GM12874 (cell line): ENCODE data around the gene CACNA1B.

ENCODE experiments used
- TF ChIP-seq, protein P1 (sequence below): IDR thresholded peaks from 2 replicates; pipeline ENCODE4 v1.5.1; 2011; ENCODE audit warnings: low read depth, mild to moderate bottlenecking, control low read depth, low read length, moderate library complexity; ENCODE audit not compliant: insufficient read depth

The CACNA1B gene

DNA sequence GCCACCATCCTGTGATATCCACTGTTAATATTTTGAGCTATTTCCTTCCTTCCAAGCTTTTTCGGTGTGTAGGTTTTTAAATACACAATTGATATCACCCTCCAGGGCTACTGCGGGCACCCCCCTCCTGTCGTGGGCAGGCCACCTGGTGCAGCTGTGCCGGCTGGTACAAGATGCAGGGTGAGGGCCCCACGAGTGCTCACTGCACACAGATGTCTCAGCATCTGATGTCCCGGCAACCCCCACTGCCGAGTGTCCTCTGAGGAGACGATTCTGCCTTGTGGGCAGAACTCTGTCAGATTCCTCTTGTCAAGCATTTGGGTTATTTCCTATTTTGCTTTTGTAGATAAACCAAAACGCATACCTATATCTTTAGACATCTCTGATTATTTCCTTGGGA, 25.1 kb downstream of the CACNA1B start:
- TF ChIP-seq, protein P1, sequence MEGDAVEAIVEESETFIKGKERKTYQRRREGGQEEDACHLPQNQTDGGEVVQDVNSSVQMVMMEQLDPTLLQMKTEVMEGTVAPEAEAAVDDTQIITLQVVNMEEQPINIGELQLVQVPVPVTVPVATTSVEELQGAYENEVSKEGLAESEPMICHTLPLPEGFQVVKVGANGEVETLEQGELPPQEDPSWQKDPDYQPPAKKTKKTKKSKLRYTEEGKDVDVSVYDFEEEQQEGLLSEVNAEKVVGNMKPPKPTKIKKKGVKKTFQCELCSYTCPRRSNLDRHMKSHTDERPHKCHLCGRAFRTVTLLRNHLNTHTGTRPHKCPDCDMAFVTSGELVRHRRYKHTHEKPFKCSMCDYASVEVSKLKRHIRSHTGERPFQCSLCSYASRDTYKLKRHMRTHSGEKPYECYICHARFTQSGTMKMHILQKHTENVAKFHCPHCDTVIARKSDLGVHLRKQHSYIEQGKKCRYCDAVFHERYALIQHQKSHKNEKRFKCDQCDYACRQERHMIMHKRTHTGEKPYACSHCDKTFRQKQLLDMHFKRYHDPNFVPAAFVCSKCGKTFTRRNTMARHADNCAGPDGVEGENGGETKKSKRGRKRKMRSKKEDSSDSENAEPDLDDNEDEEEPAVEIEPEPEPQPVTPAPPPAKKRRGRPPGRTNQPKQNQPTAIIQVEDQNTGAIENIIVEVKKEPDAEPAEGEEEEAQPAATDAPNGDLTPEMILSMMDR, result no peak

DNA sequence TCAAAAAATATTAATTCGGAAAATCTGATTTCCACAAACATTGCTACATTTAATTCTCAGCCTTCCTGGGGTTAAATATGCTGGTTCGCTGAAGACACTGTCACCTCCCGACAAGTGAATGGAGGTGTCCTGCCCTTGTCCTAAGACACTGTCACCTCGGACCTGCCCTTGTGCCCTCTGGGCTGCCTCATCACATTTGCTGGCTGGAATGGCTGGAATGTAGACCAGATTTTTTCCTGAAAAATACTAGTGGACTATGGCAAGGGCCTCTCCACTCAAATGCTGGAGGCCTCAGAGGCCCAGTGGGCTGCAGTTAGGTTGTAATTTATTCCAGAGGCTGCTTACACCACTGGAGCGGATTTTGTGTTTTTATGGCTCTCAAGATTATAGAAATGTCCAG, 28.2 kb downstream of the CACNA1B start:
- TF ChIP-seq, protein P1, result no peak

DNA sequence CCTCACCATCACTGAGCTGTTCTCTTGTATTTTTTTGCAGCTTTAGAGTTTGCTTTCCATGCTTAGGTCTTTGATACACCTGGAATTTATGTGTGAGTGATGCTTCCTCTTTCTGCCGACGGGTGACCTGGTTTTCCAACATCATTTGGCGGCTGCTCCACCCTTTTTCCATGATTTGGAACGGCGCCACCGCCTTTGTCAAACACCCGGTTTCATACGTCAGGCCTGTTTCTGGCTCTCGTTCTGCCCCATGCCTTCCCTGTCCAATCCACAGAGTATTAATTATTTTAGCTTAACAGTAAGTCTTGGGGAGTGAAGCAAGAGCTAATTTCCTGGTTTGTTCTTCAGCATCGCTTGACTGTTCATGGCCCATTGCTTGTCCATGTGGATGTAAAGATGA, 30.2 kb downstream of the CACNA1B start:
- TF ChIP-seq, protein P1, result no peak

DNA sequence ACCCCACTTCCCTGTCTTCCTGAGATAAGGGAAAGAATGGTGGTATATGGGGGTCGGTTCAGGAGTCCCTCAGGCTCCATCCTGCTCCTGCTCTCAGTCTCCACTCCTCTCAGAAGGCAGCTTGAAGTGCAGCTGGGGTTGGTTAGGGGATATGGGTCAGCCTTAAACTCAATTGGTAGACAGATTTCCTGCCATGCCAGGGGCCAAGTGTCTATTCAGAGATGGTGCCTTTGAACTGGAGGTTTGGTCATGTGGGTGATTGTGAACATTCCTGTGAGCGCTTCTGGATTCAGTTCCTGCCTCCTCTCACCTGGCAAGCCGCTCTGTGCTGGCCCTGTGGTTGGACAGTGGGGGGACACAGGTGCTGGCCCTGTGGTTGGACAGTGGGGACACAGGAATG, 35.1 kb downstream of the CACNA1B start:
- TF ChIP-seq, protein P1, result no peak

DNA sequence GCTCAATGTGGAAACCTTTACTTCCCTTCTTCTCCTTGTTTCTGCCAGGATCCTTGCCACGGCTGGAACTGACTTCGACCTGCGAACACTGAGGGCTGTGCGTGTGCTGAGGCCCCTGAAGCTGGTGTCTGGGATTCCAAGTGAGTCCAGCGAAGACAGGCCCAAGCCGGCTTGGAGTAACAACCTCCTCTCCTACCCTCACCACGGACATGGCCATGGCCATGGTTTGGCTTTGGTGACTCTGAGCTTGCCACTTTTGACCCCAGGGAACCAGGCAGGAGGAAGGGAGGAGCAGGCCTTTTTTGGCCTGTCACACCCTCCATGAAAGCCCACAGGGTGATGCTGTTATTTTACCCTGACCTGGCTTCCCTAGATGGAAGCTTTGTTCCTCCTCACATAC, 35.5 kb downstream of the CACNA1B start:
- TF ChIP-seq, protein P1, result no peak

DNA sequence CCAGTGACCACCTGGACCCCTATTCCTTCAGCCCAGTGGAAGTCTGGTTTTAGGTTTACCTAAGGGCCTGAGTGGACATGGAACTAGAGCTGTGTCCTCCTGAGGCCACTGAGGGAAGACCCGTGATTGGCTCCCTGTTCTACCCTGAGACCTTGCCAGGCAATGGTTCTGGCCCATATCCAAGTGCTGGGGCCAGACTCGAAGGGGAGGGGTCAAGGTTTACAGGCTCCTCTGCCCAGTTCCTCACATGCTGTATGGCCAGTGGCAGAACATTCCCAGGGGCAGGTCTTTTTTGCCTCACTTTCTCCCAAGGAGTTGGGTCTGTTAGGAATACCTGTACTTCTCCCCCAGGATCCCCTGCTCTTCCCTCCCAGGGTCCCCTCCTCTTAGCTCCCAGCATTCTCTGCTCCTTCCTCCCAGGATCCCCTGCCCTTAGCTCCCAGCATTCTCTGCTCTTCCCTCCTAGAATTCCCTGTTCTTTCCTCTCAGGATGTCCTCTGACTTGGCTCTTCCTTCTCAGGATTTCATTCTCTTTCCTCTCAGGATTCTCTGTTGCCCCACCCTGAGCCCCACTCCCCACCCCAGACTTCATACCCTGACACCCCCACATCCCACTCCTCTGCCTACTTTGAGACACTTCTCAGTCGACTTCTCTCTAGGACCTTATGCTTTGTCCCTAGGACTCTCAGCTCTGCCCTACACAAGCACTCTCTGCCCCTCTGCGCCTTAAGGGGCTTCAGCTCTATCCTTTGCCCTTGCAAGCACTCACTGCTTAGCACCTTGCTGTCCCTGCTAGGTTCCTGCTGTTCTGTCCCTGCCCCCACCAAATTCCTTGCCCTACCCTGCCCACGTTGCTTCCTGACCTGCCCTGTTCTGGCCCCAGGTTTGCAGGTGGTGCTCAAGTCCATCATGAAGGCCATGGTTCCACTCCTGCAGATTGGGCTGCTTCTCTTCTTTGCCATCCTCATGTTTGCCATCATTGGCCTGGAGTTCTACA, 36.5 kb downstream of the CACNA1B start:
- TF ChIP-seq, protein P1, result no peak

DNA sequence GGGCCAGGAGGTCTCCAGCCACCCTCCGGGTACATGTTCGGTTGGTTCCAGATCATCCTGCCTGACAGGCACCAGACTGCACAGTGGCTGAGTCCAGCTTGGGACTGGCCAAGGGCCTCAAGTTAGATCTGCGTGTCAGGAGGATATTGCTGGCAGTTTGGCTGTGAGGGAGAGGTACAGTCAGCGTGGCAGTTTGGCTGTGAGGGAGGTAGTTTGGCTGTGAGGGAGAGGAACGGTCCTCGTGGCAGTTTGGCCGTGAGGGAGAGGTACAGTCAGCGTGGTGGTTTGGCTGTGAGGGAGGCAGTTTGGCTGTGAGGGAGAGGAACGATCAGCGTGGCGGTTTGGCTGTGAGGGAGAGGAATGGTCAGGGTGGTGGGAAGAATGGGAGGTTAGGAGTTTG, 39.0 kb downstream of the CACNA1B start:
- TF ChIP-seq, protein P1, result no peak
